ENCODE results near the gene GARNL3.

Gene GARNL3

DNA sequence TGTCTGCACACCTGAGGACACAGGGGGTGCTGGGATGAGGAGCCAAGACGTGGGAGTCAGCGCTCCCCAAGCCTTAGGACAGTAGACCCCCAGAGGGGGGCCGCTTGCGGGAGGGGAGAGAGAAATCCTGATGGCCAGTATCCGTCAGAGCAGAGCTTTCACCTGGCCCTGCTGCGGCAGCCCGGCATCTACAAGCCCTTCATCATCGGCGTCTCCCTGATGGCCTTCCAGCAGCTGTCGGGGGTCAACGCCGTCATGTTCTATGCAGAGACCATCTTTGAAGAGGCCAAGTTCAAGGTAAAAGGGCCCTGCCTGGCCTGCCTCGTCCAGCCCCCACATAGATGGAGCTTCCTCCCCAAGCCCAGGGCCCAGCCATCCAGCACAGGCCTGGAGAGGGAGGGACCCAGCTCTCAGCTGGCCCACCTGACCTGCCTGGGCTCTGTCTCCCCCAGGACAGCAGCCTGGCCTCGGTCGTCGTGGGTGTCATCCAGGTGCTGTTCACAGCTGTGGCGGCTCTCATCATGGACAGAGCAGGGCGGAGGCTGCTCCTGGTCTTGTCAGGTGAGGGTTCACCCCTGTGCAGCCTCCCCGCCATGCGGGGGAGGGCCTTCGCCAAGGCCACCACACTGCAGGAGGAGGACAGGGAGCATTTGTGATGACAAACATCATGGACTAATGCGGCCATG lies 139.1 kb downstream of the GARNL3 start:
- TF ChIP-seq, protein P1, sequence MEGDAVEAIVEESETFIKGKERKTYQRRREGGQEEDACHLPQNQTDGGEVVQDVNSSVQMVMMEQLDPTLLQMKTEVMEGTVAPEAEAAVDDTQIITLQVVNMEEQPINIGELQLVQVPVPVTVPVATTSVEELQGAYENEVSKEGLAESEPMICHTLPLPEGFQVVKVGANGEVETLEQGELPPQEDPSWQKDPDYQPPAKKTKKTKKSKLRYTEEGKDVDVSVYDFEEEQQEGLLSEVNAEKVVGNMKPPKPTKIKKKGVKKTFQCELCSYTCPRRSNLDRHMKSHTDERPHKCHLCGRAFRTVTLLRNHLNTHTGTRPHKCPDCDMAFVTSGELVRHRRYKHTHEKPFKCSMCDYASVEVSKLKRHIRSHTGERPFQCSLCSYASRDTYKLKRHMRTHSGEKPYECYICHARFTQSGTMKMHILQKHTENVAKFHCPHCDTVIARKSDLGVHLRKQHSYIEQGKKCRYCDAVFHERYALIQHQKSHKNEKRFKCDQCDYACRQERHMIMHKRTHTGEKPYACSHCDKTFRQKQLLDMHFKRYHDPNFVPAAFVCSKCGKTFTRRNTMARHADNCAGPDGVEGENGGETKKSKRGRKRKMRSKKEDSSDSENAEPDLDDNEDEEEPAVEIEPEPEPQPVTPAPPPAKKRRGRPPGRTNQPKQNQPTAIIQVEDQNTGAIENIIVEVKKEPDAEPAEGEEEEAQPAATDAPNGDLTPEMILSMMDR (IDR thresholded peaks at IDR 0.05; ENCODE audit: control insufficient read depth, extremely low read depth, insufficient read depth): no peak
- DNase-seq (ENCODE audit: low read depth): no peak
- no peak overlapping the region for H3K4me3 ChIP-seq (ENCODE audit: low read depth, low read length)

DNA sequence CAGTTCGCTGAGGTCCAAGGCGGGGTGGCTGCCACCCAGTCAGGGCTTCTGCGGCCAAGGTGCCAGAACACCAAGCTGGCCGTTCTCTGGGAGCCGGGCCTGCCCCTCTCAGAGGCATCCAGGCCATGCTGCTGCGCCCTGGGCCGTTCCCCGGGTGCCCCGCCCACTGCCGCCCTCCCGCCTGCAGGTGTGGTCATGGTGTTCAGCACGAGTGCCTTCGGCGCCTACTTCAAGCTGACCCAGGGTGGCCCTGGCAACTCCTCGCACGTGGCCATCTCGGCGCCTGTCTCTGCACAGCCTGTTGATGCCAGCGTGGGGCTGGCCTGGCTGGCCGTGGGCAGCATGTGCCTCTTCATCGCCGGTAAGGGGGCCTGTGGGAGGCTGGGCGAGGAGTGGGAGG lies 140.1 kb downstream of the GARNL3 start:
- H3K4me3 ChIP-seq (ENCODE audit: low read depth, low read length): no peak overlapping the region
- TF ChIP-seq, protein P1 (IDR thresholded peaks at IDR 0.05; ENCODE audit: control insufficient read depth, extremely low read depth, insufficient read depth): no peak
- DNase-seq (ENCODE audit: low read depth): no peak

DNA sequence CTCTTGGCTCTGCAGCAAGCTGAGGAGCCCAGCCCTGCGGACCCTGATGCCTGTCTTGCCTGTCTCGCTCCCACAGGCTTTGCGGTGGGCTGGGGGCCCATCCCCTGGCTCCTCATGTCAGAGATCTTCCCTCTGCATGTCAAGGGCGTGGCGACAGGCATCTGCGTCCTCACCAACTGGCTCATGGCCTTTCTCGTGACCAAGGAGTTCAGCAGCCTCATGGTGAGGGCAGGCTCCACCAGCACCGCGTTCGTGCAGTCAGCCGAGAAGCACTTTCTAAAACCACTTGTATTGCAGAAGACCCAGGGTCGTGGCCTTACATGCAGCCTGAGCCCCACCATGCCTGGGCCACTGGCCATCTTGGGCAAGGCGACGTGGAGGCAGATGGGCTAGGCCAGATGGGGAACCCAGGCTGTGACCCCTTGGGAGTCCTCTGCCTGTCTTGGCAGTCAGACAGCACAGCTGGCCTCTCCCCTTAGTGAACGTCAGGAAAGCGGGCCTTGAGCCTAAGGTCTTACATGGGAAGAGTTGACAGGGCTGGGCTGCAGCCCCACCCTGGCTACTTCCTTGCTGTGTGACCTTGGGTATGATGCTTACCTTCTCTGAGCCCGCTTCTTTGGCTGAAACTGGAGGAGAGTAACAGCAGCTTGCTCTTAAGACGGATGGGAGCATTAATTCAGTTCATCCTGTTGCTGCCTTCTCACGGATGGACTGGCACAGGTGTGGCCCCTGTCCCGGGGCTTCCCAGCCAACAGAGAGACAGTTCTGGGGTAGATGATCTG lies 141.0 kb downstream of the GARNL3 start:
- H3K4me3 ChIP-seq (ENCODE audit: low read depth, low read length): no peak overlapping the region
- TF ChIP-seq, protein P1 (IDR thresholded peaks at IDR 0.05; ENCODE audit: control insufficient read depth, extremely low read depth, insufficient read depth): no peak
- DNase-seq (ENCODE audit: low read depth): no peak

DNA sequence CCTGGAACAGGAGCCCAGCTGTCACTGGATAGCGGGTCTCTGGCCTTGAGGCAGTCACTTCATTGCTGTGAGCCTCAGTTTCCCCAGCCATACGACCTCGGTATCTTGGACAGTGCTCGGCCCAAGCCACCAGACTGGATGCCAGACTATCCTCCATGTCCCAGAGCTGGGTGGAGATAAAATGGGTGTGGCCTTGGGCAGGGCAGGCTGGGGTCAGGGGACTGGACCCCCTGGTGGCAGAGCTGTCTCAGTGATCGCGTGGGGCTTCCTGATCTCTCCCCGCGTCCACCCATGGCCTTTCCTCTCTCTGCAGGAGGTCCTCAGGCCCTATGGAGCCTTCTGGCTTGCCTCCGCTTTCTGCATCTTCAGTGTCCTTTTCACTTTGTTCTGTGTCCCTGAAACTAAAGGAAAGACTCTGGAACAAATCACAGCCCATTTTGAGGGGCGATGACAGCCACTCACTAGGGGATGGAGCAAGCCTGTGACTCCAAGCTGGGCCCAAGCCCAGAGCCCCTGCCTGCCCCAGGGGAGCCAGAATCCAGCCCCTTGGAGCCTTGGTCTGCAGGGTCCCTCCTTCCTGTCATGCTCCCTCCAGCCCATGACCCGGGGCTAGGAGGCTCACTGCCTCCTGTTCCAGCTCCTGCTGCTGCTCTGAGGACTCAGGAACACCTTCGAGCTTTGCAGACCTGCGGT lies 142.4 kb downstream of the GARNL3 start:
- DNase-seq (ENCODE audit: low read depth): no peak
- H3K4me3 ChIP-seq (ENCODE audit: low read depth, low read length): peak overlapping the region; percentile 30; the same call in 1 of the 2 replicates
- TF ChIP-seq, protein P1 (IDR thresholded peaks at IDR 0.05; ENCODE audit: control insufficient read depth, extremely low read depth, insufficient read depth): no peak

DNA sequence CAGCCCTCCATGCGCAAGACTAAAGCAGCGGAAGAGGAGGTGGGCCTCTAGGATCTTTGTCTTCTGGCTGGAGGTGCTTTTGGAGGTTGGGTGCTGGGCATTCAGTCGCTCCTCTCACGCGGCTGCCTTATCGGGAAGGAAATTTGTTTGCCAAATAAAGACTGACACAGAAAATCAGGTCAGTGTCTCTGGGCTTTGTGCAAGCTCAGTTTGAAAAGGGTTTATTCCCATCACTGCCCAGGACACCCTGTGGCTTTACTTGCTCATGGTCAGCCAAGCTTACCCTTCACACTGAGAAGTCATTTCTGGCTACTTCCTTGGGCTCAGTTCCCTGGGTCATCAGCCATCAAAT lies 142.9 kb downstream of the GARNL3 start:
- peak overlapping the region; percentile 30; the same call in 1 of the 2 replicates for H3K4me3 ChIP-seq (ENCODE audit: low read depth, low read length)
- TF ChIP-seq, protein P1 (IDR thresholded peaks at IDR 0.05; ENCODE audit: control insufficient read depth, extremely low read depth, insufficient read depth): no peak
- peak; percentile 86 for DNase-seq (ENCODE audit: low read depth)

DNA sequence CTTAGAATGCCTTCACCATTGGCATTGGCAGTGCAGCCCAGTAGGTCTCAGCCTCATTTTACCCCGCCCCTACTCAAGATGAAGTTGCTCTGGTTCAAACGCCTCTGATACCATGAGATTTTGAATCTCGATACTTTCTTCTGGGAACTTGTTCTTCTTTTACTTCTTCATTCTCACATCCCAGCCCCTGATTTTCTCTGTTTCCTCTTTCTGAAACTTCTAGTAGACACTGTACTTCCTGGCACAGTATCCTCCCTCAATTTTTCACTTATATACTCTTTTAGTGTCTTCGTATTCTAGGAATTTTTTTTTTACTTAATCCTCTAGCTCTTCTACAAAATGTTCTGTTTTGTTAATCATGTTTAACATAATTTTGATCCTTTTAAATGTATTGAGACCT lies 146.5 kb downstream of the GARNL3 start:
- TF ChIP-seq, protein P1 (IDR thresholded peaks at IDR 0.05; ENCODE audit: control insufficient read depth, extremely low read depth, insufficient read depth): no peak
- H3K4me3 ChIP-seq (ENCODE audit: low read depth, low read length): no peak overlapping the region
- DNase-seq (ENCODE audit: low read depth): no peak
